Prostate gland (tissue), 2 donors: ENCODE data around the gene KCNJ1.

Experiments used
- POLR2A ChIP-seq: fragments of 450-650 bp; IDR thresholded peaks from one replicate; pipeline ENCODE4 v1.6.1; 2016; ENCODE audit warnings: antibody characterized with exemption, mild to moderate bottlenecking
- TF ChIP-seq, protein P1 (sequence below), 4 experiments: fragments of 200-600 bp in 2 of 4; fragments of 450-650 bp in 2 of 4; sonication (generic) in 2 of 4; IDR thresholded peaks; 1 replicate in 3 of 4; 2 replicates in 1 of 4; pipeline ENCODE4 v1.5.1; 2016 to 2019; ENCODE audit warnings: antibody characterized with exemption in 4 of 4, mild to moderate bottlenecking in 2 of 4, moderate library complexity in 2 of 4

DNA sequence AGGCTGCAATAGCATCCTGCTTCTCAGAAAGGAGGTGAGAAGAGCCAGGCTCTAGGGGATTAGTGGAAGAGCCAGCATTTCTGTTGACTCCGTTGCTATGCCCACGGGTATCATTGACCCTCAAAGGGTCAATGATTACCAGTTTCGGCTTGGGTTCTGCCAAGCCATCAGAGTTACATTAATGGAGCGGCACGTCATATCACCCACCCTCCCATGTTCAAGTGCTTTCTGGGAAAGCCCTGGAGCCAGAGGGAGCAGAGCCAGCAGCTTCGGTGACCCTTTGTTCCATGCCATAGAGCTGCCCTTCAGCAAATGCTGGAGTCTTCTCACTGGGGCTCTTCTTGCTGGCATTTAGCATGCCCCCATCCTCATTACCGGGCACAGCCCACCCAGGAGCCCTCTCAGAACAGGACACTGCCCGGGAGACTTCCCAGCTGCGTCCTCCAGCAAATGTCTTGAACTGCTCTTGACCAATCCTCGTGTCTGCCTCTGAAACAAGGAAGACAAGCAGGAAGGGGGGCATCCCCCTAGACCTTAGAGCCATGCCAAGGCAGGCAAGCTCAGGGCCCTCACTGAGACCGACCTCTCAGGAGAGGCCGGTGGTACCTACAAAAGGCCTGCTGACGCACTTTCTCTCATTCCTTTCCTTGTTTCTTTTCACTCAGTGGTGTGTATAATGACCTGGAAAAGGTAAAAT is 14.6 kb downstream of the KCNJ1 start:
- TF ChIP-seq, protein P1, sequence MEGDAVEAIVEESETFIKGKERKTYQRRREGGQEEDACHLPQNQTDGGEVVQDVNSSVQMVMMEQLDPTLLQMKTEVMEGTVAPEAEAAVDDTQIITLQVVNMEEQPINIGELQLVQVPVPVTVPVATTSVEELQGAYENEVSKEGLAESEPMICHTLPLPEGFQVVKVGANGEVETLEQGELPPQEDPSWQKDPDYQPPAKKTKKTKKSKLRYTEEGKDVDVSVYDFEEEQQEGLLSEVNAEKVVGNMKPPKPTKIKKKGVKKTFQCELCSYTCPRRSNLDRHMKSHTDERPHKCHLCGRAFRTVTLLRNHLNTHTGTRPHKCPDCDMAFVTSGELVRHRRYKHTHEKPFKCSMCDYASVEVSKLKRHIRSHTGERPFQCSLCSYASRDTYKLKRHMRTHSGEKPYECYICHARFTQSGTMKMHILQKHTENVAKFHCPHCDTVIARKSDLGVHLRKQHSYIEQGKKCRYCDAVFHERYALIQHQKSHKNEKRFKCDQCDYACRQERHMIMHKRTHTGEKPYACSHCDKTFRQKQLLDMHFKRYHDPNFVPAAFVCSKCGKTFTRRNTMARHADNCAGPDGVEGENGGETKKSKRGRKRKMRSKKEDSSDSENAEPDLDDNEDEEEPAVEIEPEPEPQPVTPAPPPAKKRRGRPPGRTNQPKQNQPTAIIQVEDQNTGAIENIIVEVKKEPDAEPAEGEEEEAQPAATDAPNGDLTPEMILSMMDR (IDR thresholded peaks at IDR 0.05): no peak
- no peak for TF ChIP-seq POLR2A
